ENCODE data around the gene KPNB1.

GRCh38 chr17:47692895-47693730 lies 43.4 kb downstream of the KPNB1 start:
- TF ChIP-seq, protein P1, sequence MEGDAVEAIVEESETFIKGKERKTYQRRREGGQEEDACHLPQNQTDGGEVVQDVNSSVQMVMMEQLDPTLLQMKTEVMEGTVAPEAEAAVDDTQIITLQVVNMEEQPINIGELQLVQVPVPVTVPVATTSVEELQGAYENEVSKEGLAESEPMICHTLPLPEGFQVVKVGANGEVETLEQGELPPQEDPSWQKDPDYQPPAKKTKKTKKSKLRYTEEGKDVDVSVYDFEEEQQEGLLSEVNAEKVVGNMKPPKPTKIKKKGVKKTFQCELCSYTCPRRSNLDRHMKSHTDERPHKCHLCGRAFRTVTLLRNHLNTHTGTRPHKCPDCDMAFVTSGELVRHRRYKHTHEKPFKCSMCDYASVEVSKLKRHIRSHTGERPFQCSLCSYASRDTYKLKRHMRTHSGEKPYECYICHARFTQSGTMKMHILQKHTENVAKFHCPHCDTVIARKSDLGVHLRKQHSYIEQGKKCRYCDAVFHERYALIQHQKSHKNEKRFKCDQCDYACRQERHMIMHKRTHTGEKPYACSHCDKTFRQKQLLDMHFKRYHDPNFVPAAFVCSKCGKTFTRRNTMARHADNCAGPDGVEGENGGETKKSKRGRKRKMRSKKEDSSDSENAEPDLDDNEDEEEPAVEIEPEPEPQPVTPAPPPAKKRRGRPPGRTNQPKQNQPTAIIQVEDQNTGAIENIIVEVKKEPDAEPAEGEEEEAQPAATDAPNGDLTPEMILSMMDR (tag by site-specific recombination; IDR thresholded peaks at IDR 0.05), result no peak; the same call in 1 of the 2 replicates
- TF ChIP-seq REST (tag by site-specific recombination; IDR thresholded peaks at IDR 0.05) (no peak), KLF9 (tag by site-specific recombination; IDR thresholded peaks at IDR 0.05; ENCODE audit: low read depth) (no peak), YY1 (tag by site-specific recombination; IDR thresholded peaks at IDR 0.05) (no peak), ZSCAN30 (tag by site-specific recombination; IDR thresholded peaks at IDR 0.05) (no peak), KLF8 (tag by site-specific recombination; IDR thresholded peaks at IDR 0.05) (0 out of 2 replicates have a peak, but pooled peaks have one; percentile 19), PRDM1 (tag by site-specific recombination; IDR thresholded peaks at IDR 0.05) (peak; percentile 22; the same call in 1 of the 2 replicates), OVOL3 (tag by site-specific recombination; IDR thresholded peaks at IDR 0.05) (no peak), BCL11A (tag by site-specific recombination; IDR thresholded peaks at IDR 0.05; ENCODE audit: low read depth) (no peak), ZNF473 (tag by site-specific recombination; IDR thresholded peaks at IDR 0.05) (no peak), ZNF433 (tag by site-specific recombination; IDR thresholded peaks at IDR 0.05; ENCODE audit: low read depth) (no peak), ZNF558 (tag by site-specific recombination; IDR thresholded peaks at IDR 0.05) (no peak)
- TF ChIP-seq, protein P2, sequence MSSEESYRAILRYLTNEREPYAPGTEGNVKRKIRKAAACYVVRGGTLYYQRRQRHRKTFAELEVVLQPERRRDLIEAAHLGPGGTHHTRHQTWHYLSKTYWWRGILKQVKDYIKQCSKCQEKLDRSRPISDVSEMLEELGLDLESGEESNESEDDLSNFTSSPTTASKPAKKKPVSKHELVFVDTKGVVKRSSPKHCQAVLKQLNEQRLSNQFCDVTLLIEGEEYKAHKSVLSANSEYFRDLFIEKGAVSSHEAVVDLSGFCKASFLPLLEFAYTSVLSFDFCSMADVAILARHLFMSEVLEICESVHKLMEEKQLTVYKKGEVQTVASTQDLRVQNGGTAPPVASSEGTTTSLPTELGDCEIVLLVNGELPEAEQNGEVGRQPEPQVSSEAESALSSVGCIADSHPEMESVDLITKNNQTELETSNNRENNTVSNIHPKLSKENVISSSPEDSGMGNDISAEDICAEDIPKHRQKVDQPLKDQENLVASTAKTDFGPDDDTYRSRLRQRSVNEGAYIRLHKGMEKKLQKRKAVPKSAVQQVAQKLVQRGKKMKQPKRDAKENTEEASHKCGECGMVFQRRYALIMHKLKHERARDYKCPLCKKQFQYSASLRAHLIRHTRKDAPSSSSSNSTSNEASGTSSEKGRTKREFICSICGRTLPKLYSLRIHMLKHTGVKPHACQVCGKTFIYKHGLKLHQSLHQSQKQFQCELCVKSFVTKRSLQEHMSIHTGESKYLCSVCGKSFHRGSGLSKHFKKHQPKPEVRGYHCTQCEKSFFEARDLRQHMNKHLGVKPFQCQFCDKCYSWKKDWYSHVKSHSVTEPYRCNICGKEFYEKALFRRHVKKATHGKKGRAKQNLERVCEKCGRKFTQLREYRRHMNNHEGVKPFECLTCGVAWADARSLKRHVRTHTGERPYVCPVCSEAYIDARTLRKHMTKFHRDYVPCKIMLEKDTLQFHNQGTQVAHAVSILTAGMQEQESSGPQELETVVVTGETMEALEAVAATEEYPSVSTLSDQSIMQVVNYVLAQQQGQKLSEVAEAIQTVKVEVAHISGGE (tag by site-specific recombination; conservative IDR thresholded peaks at IDR 0.05; ENCODE audit: low read depth), result no peak
